GM18526 (cell line): ENCODE results near the gene ZNF750.

Experiments used
- POLR2A ChIP-seq: IDR thresholded peaks from 3 replicates; pipeline ENCODE4 v1.6.1; 2011; ENCODE audit not compliant: insufficient read length; ENCODE audit errors: extremely low read depth

The ZNF750 gene

DNA sequence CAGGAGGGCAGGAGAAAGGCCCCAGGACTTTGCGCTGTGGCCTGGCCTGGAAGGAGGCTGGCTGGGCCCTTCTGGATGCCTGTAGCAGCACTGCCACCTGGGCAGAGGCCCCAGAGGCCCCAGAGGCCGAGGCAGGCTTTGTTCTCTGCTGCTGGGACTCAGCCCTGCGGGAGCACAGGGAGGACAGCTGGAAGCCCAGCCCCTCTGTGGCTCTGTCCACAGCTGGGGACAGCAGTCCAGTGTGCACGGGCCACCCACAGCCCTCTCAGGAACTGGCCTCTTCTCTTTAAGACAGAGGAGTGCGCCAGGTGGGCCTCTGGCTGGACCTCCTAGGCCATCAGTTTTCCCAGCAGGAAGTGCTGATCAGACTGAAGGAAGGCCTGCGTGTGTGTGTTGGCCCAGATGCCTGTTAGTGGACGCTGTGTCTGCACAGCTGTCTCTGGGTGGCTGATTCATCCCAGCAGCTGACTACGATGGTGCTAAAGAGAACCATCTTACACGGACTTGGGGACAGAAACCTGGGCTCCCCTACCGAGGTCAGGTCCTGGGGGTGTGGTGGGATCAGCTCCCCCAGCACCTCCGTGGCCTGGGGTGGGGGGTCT is 26.9 kb upstream of the ZNF750 start:
- no peak for TF ChIP-seq POLR2A

DNA sequence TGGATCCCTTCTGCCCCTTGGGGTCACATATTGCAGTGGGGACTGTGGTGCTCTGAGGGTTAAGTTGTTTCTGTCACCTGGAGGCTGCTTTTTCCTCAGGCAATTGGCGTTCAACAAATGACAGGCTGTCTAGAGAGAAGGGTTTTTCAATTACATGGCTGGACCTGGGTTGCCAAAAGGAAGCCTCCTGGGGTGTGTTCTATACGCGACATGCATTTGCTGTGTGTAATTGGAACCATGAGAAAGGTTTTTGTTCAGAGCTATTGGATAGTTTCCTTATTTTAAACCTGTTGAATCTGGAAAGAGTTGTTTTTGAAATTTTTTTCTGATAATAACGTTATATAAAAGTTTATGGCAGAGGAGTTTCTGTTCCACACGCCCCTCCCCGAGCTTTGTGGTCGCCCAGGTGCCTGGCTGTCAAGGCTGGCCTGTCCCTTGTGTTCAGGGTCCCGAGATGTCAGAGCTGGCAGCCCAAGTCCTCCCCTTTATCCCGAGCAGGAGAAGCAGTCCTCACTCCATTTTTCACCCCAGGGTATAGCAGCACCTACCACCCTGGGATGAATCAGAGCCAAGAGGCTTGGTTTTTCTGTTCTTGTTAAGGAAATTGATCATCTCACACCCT is 26.1 kb upstream of the ZNF750 start:
- TF ChIP-seq POLR2A, result no peak

DNA sequence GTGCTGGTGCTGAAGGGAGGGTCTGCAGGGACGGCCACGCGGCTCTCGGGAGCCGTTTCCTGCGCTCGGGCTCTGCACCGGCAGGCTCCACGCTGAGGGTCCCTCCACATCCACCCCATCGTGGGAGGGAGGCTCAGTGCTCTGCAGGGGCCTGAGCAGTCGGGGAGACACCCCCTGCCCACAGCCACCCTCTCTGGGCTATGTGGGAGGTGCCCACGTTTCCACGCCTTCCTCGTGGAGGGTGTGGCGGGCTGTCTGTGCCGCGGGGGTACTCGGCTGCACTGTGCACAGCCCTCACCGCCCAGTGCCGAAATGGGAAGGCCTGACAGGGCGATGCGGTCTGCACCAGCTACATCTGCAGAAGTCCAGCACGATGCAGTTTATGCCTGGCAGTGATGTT is 25.5 kb upstream of the ZNF750 start:
- no peak for TF ChIP-seq POLR2A

DNA sequence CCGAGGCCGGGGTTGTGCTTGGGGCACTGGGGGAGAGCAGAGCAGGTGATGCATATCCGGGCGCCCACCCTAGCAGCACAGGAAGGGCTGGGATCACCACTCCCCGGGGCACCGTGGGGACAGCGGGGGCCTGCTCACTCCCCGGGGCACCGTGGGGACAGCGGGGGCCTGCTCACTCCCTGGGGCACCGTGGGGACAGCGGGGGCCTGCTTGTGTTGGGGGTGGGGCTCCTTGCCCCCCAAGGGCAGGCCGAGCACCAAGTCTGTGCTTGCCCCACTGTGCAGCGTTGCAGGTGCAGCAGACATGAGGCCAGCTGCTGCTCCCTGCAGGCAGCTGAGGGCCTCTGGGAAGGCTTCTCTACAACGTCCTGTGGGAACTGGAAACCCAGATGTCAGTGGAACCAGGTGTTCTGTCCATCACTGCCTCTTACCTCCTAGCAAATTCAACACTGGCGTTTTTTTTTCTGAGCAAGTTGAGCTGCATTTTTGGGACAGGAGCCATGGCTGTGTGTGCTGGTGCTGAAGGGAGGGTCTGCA is 25.0 kb upstream of the ZNF750 start:
- TF ChIP-seq POLR2A, result no peak

DNA sequence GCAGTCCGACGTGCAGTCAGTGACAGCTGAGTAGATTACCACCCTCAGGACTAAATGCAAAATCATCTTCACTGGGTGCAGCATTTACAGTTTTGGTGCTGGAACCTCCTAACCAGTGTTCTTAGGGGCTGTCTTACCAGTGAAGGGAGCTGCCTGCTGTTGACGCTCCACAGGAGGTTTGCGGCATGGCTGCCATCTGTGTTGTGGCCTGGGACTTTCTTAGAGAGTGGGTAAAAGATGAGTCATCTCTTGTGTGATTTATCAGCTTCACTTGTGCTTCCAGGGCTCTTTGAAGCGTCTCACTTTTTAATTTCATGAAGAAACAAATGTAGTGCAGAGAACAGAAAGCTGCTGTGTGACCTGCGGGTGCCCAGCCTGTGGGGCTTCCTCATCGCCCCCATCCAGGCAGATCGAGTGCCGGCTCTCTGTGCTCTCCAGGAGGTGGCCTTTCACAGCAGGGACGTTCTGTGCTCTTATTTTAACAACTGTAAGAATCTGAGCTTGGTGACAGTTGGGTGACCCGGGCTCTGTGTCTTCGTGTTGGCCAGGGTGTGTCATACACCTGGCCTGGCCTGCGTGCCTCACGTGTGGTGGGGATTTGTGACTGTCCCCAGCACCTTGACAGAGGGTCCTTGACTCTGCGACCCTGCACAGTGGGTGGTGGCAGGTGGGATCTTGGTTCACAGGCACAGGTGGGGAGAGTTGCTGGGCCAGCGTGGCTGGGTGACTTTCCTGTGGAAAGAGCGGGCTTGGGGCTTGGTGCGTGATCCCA is 24.3 kb upstream of the ZNF750 start:
- TF ChIP-seq POLR2A, result no peak

DNA sequence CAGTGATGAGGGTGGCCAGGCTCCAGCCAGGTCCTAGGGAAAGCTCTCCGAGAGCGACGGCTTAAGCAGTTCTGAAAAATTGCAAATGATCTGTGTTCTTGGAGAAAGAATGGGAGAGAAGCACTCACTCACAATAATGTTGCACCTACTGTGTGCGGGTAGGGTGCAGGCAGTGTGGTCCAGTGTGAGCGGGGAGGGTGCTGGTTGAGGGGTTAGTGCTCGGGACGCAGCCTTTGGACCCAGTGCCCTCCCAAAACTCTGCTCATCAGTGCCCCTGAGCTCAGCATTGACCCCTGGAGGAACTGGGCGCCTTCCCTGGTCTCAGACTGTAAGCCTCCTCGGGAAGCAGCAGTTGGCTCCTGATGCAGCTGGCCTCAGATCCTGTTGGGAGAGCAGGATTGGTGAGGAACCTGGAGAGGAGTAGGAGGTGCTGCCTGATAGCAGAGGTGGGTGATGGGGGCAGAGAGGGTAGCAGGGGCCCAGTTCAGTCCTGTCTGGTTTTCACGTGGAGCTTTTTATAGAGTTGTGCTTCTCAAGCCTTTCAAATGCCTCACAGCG is 23.6 kb upstream of the ZNF750 start:
- no peak for TF ChIP-seq POLR2A

DNA sequence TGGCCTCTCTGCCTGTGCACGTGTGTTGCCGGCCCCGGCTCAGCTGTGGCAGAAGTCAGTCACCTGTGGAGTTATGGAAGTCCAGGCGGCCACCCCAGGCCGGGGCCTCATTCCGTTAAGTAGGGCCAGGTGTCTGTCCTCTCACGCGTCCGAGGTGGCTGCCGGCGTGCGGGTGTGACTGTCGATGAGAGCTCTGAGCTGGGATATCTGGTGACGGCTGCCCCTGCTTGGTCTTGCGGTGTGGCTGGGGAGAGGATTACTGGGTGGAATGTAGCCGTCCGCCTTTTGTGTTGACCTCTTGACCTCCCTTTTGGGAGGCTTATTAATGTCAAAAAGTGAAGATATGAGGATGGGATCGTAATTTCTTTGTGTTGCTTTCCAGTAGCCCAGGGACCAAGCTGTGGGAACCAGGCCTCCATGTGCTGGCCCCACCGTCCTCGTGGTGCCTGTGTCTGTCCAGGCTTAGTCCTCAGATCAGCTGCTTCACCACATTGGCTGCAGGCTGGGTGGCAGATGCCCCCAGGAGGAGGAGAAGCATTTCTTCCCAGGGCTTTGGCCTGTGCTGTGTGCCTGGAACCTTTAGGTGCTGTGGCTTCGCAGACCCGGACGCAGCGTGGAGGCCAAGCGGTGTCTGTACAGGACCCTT is 23.0 kb upstream of the ZNF750 start:
- TF ChIP-seq POLR2A, result no peak

DNA sequence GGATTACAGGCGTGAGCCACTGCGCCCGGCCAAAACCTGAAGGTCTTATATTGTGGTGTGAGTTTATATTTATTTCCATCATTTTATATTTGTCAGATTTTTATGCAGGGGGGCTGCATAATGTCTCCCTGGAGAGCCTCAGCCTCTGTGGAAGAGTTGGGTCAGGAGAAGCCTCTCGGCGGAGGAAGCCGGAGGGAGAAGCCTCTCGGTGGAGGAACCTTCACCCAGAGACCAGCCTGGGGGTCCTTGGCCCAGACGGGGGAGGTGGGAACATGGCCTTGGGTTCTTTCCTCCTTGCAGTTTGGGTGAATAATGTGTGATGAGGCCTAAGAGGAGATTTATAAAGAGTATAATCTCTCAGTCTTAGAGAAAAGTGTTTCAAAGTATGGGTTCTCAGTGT is 22.4 kb upstream of the ZNF750 start:
- TF ChIP-seq POLR2A, result no peak

DNA sequence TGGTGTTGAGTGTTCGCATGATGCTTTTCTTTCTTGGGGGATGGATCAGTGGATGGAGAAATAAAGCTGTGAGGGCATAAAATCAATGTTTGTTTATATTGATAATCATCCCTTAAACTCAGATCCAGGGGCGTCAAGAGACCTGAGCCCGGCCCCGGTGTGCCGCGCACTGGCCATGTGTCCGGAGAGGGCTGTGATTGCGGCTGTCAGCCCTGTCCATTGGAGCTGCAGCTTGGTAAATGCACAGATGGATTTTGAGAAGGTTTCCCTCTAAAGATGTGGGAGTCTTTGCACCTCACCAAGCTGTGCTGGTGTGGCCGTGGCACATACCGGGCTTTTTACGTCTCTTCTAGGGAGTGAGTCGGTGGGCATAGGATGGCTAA is 21.6 kb upstream of the ZNF750 start:
- no peak for TF ChIP-seq POLR2A

DNA sequence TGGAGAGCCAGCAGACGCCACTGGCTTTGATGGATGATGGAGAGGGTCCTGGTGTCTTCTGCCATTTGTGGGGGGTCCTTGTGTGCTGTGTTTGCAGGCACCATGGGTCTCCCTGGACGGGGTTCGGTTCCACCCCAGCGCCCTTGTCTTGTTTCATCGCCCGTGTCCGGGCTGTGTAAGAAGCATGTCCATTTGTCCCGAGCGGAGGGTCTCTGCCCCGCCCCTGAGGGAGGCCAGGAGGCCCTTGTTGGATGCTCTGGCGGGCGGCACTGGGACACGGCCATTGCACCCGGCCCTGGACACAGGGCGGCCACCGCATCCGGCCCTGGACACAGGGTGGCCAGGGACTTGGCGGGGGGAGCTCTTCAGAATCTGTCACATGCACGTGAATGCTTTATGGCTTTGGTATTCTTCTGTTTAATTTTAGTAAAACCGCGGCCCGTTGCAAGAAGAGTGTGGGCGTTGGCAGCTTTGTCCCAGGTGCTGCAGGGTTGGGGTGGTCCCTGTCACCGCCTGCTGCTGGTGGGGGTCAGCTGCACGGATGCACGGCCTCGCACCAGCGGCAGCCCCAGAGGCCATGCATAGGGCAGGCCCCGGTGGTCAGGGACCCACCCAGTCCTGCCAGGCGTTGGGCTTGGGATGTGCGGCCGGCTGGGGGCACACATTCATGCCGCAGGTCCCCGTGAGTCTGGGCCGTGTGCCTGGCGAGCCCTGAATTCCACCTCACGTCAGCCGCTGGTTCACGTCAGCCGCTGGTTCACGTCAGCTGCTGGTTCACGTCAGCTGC is 21.0 kb upstream of the ZNF750 start:
- no peak for TF ChIP-seq POLR2A

DNA sequence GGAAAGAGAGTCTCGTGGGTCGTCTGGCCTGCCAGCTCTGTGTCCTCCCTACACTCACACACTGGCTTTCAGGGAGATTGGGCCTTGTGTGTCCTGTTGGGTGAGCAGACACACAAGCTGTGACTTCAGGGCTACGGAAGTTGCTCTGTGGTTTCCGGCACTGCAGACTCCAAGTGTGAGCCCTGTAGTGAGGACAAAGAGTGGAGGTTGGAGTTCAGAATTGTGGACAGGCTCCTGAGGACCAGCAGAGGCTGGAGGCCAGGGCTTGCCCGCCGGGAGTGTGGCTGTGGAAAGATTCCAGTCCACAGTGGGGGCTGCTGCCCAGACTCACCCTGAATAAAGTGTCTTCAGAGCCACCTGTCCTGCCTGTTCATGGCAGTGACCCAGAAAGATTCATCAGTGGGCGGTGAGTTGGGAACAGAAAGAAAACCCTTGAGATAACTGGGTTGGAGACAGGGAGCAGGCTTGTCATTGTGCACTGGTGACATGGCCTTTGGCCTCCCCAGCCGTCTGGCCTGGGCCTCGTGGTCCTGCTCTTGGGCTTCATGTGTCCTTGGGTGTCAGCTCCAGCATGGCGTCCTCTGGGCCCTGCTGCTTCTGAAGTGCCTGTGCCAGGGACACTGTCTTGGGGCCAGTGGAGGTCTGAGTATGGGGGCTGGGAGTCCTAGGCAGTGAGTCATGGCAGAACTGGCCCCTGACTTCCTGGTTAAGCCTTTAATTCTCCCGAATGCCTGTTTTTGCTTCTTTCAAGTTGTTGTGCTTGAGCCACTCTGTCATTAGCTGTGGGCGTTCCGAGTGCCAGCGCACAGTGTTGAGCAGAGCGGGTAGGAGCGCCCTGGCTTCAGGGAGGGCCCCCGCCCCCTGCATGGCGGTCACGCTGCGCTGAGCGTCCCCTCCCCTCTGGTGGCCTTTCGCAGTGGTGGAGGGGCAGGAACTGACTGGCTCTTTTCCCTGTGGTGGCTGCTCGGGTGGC is 19.9 kb upstream of the ZNF750 start:
- peak; percentile 38 for TF ChIP-seq POLR2A

DNA sequence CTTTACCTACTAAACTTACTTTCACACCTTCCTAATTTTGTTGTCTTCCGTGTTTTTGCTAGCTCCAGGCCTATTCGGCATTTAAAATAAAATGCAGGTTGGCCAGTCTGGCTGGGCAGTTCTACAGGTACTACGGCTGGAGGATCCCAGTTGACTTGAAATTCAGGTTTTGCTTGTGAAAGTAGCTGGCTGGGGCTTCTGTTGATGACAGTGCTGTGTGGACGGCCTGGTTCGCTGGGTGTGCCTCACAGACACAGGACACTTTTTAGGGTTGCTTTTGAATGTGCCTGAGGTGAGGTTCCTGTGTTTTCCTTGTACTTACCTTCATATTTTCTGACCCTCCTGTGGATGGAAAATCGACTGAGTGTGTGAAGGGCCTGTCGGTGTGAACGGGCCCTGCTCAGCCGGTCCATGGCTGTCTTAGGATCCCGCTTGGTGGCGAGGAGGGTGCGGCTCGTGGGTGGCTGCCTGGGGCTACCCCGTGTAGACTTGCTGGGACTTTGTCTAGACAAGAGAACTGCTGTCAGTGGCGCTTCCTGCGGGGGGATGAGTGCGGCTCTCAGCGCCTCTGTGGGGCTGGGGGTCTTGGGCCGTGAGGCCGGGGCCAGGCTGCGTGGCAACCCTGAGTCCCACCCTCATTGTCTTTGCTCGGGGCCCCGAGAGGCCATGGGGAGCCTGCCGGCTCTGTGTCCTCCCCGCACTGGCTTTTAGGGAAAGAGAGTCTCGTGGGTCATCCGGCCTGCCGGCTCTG is 18.7 kb upstream of the ZNF750 start:
- TF ChIP-seq POLR2A, result no peak

DNA sequence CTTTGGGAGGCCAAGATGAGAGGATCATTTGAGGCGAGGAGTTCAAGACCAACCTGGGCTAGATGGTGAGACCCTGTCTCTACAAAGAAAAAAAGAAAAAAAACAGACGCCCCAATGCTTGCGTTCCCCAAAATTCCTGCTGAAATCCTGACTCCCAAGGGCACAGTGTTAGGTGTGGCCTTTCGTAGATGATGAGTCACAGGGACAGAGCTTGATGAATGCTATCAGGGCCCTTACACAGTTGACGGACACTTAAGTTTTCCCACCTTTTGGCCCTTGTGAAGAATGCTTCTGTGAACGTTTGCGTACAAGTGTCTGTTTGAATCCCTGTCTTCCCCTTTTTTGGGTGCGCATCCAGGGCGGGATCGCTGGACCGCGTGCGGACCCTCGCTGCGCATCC is 16.5 kb upstream of the ZNF750 start:
- TF ChIP-seq POLR2A, result no peak
